ENCODE measurements around the gene BTG4.

The BTG4 gene

DNA sequence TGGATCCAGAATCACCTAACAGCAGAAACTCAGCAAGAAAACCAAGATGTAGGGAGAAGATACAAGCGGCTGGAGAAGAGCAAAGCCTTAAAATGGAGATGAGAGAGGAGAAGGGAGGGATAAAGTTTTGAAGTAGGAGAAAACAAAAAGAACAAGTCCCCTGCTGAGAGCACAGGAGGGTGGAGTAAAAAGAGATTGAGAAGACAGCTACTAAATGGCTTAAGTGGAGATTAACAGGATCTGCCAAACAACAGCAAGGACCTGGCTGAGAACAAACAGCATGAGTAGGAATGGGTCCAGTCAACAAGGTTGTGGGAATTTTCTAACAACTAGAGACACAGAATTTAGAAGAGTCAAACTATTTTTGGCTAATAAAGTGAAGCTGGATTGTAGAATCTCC lies 18.1 kb downstream of the BTG4 start:
- no peak for DNase-seq (ENCODE audit: low spot score)

DNA sequence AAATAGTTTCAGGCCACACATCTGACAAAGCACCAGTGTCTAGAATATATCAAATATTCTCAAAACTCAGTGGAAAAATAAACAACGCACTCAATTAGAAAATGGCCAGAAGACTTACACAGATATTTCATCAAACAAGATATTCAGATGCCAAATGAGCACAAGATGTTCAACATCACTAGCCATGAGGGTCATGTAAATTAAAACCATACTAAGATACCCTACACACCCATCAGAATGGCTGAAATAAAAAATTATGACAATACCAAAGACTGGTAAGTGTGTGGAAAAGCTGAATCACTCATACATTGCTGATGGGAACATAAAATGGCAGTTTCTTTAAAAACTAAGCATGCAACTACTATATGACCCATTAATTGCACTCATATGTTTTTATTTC lies 21.7 kb downstream of the BTG4 start:
- DNase-seq (ENCODE audit: low spot score): no peak

DNA sequence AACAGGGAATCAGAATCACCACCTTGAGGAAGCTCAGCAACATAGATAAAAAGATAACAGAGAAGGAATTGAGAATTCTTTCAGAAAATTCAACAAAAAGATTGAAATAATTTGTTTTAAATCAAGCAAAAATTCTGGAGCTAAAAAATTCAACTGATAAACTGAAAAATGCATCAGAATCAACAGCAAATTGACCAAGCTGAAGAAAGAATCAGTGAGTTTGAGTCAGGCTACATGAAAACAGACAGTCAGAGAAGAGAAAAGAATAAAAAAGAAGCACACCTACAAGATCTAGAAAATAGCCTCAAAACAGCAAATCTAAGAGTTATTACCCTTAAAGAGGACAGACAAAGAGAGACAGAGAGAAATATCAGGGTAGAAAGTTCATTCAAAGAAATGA lies 28.8 kb downstream of the BTG4 start:
- DNase-seq (ENCODE audit: low spot score): no peak

DNA sequence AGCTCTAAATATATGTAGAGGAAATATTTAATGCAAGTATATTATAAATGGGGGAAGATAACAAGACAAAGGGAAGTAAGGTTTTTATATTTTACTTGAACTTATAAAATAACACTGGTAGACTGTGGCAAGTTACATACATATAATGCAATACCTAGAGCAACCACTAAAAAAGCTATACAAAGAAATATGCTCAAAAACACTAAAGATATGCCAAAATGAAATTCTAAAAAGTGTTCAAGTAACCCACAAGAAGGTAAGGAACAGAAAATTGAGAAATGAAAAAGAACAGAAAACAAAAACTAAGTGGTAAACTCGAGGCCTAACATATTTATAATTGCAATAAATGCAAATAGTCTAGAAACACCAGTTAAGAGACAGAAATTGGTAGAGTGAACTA lies 32.5 kb downstream of the BTG4 start:
- DNase-seq (ENCODE audit: low spot score): no peak

DNA sequence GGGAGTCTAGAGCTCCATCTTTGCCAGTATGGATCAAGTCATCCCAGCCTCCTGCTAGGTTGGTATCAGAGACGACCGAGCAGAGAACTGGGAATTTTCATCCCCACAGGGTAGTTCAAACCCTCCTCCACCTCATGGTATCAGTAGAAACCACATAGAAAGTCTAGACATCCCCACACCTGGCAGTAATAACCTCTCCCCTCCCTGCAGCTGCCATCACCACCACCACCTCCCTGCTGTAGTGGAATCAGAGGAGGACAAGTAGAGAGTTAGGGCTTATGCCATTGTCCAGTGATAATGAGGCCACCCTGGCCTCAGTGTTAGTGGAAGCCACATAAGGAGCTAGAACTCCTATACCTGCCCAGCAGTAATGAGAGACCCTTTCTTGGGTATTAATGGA lies 34.3 kb downstream of the BTG4 start:
- no peak for DNase-seq (ENCODE audit: low spot score)

DNA sequence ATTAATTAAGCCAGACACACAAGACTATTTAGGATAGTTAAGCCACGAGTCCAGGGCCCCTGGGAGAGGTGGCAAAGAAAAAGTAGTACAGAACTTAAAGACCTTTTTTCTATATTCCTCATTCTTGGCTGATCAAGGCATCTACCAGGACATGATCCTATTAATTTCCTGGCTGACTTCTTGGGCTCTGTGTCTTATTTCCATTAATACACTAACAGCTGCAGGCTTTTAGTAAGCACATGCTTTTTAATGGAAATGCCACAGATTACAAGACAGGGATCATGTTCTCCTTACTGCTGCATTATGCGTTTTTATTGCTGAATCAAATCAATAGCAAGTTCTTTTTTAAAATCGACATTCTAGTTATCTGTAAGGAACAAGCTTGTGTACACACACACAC lies 35.2 kb downstream of the BTG4 start:
- no peak for DNase-seq (ENCODE audit: low spot score)

DNA sequence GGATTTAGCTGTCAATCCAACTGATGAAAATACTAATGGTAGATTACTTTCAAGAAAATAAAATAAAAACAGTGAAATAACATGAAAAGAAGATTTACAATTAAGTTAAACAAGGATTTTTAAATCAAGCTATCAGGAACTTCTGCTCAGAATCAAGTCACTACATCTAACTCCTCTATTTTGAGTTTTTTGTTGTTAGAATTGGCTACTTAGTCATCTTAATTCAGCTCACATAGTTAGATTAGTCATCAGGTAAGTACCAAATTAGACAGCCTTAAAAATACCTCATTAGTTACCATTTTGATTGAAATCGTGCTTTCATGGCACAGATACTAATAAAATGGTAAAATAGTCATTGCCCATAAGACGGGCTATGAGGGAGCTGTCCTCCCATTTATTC lies 35.8 kb downstream of the BTG4 start:
- no peak for DNase-seq (ENCODE audit: low spot score)

DNA sequence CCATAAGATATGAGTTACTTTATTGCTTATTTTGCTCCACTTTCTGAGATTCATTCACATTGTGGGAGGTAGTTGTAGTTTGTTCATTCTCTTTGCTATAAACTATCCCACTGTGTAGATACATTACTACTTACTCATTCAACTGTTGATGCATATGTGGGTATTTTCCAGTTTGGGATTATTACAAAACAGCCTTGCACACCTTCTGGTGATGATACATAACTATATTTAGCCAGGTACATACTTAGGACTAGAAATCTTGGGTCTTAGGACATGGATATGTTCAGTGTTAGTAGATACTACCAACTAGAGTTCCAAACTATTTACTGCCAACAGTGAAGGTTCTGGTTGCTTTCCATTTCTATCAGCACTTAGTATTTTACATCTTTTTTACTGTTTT lies 37.8 kb downstream of the BTG4 start:
- DNase-seq (ENCODE audit: low spot score): no peak

DNA sequence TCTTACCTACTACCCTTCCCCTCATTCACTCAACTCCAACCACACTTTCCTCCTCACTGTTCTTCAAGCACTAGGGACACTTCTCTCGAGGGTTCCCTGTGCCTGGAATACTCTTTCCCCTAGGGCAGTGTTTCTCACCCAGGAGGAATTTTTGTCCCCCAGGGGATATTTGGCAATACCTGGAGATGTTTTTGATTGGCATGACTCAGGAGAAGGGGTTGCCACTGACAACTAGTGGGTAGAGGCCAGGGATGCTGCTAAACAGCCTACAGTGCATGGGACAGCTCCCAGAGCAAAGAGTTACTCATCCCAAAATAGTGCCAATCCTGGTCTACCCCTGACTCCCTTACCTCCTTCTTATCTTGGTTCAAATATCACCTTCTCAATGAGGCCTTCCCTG lies 40.0 kb downstream of the BTG4 start:
- no peak for DNase-seq (ENCODE audit: low spot score)

DNA sequence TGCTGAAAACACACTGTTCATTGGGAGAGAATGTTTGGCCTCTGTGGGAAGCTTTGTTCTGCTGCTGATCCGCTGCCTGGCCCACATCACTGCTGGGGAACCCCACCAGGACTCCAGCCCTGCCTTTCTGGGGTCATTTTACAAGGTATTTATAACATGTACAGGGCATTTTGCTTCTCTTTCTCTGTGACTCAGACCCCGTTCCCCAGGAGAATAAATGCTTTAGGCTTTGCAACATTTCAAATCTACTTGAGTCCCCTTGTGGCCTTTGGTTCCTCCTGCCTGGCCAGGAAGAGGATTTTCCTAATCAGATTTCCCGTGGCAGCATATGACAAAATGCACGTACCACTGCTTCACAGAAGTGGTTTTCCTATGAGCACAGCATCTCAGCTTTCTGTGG lies 43.0 kb downstream of the BTG4 start:
- no peak for DNase-seq (ENCODE audit: low spot score)

DNA sequence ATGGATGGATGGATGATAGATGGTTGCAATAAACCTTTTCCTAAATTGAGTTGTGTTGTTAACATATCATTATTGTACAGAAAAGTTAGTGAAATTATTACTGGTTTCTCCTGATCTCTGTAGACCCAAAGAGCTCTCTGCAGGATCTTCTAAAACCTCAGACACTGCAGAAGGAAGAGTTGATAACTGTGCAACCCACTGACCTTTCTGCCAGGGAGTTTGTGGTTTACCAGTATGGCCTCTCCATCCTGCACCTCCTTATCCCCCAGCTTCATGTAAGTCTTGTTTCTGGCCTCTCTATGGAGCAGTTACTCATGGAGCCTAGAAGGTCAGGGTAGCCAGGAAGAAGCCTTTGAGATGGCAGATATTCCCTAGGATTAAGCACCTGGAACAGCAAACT lies 45.6 kb downstream of the BTG4 start:
- DNase-seq (ENCODE audit: low spot score): no peak

DNA sequence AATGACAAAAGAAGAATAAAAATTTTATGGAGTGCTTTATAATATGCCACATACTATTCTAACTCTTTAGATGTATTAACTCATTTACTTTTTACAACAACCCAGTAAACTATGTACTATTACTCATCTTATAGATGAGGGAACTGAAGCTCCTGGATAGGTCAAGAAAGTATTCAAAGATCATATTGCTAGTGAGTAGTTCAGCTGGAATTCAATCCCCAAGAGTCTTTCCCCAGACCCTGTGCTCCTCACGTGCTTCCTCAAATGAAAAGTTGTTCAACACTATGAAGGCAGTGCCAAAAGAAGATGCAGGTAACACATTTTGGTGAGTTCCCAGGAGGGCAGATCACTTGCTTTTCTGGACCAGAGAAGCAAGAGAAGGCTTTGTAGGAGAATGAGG lies 46.8 kb downstream of the BTG4 start:
- no peak for DNase-seq (ENCODE audit: low spot score)

DNA sequence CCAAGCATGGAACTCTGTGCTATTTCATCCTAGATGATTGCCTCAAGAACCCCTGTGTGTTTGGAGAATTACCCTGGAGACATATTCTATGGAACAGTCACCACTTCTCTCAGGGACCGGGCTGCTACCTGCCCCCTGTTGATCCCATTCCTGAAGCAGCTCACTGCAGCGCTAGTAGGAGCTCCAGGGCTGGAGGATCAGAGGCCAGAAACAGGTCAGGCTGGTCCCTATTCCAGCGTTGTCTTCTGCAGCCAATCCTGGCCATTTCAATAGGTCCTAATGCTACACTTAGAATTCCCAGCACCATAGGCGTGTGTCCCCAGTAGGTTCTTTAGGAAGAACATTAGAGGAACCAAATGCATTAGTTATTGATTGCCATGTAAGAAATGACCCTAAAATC lies 48.9 kb downstream of the BTG4 start:
- DNase-seq (ENCODE audit: low spot score): no peak

DNA sequence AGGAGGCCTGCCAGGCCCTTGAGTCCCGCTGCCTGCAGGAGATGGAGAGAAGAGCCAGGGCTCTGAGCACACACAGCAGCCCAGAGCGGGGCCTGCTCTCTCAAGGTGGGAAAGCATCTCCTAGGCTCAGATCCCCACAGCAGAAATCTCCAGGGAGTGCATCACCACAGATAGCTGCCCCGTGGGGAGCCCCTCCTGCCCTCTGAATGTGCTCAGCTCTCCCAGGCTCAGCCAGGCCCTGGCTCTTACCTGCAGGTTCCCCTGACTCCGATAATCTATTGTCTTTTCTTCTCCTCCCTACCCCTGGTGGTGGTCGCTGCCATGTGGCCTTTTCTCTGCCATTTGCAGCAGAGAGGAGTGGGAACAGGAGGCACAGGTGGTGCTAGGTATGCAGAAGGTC lies 49.9 kb downstream of the BTG4 start:
- DNase-seq (ENCODE audit: low spot score): no peak

DNA sequence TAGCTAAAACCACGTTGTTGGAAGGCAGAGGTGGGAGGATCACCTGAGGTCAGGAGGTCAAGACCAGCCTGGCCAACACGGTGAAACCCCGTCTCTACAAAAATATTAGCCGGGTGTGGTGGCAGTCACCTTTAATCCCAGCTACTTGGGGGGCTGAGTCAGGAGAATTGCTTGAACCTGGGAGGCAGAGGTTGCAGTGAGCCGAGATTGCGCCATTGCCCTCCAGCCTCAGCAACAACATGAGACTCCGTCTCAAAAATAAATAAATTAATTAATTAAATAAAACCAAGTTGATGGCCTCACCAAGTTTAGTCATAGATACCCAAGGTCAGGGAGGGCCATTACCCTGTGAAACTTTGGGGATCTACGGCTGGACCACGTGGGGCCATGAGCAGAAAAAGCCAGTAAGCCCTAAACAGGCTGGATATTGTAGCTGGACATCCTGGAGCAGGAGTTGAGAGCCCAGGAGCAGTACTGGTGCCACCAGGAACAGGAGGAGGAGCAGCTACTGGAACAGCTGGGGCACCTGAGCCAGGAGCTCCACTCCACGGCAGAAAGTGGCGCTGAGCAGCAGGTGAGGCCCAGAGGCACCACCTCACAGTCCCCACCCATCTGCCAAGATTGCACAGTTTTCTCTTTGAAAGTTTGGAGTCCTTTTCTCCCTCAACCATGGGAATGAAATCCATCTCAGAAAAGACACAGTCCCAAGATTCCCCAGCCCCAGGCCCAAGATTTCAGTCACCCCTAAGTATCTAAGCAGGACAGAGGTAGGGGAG lies 50.5 kb downstream of the BTG4 start:
- no peak for DNase-seq (ENCODE audit: low spot score)

DNA sequence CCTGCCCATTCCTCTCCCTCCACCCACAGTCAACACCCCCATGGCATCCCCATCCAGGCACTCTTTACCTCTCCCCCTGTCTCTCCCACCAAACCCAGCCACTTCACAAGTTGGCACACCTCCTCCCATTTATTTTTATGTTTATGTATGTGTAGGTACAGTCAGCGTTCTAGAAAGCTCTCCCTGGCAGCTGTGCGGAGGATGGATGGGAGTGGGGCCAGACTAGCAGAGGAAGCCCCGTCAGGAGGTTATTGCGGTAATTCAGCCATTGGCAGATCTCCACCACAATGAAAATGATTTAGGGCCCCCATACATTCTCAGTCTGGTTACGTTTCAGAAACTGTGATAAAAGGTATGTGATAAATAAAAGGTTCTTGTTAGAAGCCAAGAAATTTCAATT lies 51.3 kb downstream of the BTG4 start:
- DNase-seq (ENCODE audit: low spot score): no peak

DNA sequence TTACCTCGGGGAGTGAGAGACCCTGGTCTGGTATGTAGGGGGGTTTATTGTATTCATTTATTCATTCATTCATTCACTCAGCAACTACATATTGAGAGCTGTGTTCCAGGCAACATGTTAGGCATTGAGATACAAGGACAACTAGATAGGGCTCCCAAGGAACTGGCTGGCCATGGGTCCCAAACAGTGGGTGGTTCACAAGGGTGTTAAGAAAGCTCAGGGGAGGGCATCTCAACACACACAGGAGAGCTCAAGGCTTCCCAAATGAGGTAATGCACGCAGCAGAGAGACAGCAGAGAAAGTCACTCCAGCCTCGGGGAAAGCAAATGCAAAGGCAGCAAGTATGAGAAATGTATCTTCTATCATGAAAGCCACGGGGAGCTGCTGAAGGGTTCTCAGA lies 51.8 kb downstream of the BTG4 start:
- no peak for DNase-seq (ENCODE audit: low spot score)

DNA sequence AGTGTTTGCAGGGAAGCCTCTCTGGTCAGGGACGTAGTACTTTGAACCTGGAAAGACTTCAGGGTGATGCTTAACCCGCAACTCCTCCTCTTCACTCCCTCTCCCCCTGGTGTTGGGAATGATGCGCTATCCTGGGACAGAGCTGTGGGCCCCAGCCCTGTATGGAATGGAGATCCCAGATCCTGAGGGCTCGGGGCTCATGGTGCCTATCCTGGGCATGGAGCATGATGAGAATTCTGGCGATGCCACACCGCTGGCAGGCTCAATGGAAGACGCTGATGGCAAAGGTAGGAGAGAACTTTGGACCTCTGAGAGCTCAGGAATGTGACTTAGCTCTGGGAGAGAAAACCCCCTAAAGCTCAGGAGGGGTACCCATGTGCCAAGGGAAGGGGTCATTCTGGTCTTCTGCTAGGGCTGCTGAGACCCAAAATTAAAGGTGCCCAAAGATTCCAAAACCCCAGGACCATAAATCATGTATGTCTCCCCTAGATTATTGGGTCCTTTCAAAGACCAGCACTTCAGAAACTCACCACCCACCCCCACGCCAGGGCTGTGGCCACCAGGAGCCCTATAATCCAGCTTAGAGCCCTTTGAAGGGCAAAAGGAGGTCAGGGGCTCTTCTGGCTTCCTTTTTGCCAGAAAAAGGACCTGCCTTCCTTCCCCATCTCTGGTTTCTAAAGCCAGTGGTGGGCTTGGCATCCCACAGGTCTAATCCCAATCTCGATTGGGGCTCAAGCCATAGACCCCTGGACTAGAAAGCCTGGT lies 52.5 kb downstream of the BTG4 start:
- no peak for DNase-seq (ENCODE audit: low spot score)

DNA sequence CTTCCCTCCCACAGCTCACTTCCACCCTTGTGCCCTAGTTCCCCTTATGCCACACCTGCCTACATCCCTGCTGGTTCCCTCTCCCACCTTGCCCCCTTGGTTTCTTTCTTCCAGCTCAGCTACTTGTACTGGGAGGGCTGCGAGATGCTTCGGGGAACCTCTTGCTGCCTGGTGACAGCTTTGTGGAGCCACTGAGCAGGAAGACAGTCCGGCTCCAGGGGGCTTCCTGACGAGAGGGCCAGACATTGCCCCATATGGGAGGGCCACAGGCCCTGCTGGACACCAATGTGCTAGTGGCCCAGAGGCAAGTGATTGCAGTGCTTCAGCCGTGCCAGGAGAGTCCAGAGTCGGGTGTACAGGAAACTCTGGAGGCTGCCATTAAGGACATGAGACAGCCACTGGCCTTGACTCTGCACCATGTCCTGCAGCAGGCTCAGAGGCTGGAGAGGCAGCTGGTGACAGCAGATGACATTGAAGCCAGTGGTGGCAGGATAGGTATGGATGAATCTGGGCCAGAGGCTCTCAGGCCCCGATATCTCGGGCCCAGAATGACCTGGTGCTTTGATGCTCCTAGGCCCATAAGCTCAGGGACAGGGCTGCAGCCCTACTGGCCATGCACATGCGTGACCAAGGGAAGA lies 54.3 kb downstream of the BTG4 start:
- DNase-seq (ENCODE audit: low spot score): no peak

DNA sequence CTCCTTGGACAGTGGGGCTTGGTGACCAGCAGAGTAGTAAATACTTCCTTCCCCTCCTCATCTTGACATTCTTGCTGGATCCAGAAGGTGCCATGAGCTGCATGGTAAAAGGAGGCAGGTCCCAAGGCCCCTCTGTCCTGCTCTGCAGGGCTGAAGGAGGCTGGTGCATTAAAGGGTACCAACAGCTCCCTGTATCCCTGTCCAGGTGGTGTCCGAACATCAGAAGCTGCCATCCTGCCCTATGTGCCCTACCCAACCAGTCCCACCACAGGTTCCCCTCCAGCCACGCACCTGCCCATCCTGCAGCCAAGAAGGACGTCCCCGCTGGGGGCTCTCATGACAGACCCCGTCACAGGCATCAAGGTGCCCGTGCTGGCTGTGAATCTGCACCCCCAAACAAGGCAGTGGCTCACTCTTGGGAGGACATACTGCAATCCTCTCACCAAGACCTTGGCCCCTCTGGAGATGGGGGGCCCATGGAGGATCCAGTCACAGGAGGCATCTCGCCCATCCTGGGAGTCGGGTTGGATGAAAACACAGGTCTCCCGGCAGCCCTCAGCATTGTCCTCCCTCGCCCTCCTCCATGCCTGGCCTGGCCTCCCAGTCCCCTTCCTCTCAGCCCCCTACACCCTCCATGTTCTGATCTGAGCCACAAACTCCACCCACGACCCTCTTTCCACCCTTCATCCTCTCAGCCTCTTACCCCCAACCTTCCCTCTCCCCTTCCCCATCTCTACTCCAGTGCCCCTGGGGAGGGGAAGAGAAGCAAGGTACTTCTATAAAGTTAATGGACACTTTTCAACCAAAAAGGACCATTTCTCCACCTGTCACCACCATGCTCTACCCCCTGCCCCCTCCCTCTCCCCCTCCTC lies 55.1 kb downstream of the BTG4 start:
- DNase-seq (ENCODE audit: low spot score): no peak

DNA sequence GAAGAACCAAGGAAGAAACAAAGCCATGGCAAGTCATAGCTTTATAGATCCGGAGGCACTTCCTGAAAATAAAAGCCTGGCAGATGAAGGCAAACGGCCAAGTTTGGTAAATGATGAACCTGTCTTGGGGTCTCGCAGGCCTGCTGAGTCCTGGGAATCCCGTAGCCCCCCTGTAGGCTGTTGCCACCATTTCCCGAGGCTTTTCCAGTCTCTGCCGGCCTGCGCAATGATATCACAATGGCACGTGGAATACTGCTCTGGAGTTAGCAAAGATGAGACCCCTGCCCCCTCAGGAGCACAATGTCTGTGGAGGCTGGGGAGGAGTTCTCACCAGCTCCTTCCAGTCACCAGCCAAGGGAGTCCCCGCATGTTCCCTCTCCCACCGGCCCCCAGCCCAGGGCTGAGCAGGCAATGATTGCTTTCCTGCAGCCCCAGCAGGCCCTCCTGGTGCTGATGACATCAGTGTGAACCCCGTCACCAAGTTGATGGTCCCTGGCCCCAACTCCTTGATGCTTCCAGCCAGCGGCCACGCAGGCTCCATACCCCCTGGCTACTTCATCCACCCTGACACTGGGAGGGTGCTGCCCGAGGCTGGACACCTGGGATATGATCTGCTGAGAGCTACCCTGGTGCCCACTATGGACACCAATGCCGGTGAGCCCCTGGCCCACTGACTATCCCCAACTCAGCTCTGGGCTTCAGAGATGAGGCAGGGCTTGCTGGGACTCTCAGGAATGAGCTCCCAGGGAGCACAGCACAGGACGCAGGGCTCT lies 55.9 kb downstream of the BTG4 start:
- no peak for DNase-seq (ENCODE audit: low spot score)
